IMR-90 (cell line): ENCODE data around the gene NUPR1.

Experiments used
- BHLHE40 ChIP-seq: fragments of 150-350 bp; IDR thresholded peaks from 2 replicates; pipeline ENCODE4 v1.6.1; 2016; ENCODE audit warnings: mild to moderate bottlenecking, low read depth, low read length
- CEBPB ChIP-seq: IDR thresholded peaks from 2 replicates; pipeline ENCODE4 v1.6.1; 2012; ENCODE audit warnings: low read depth, low read length, improper control_type of control experiment
- MAZ ChIP-seq: IDR thresholded peaks from 2 replicates; pipeline ENCODE4 v1.6.1; 2012; ENCODE audit warnings: low read depth, mild to moderate bottlenecking, low read length, improper control_type of control experiment, moderate library complexity, borderline replicate concordance
- MXI1 ChIP-seq: IDR thresholded peaks from 2 replicates; pipeline ENCODE4 v1.6.1; 2012; ENCODE audit warnings: low read depth, mild to moderate bottlenecking, low read length, moderate library complexity, borderline replicate concordance
- POLR2A ChIP-seq: IDR thresholded peaks from 2 replicates; pipeline ENCODE4 v1.6.1; 2012; ENCODE audit warnings: mild to moderate bottlenecking, low read depth, low read length
- RAD21 ChIP-seq: IDR thresholded peaks from 2 replicates; pipeline ENCODE4 v1.6.1; 2012; ENCODE audit warnings: low read length, improper control_type of control experiment
- RCOR1 ChIP-seq: IDR thresholded peaks from 2 replicates; pipeline ENCODE4 v1.6.1; 2012; ENCODE audit warnings: mild to moderate bottlenecking, low read length, improper control_type of control experiment; ENCODE audit not compliant: insufficient replicate concordance
- RFX5 ChIP-seq: IDR thresholded peaks from 2 replicates; pipeline ENCODE4 v1.8.0; 2012; ENCODE audit warnings: low read depth, mild to moderate bottlenecking, low read length, moderate library complexity
- TF ChIP-seq, protein P1 (sequence below): conservative IDR thresholded peaks from 2 replicates; pipeline ENCODE4 v1.5.1; 2012; ENCODE audit warnings: mild to moderate bottlenecking, low read depth, low read length, improper control_type of control experiment

DNA sequence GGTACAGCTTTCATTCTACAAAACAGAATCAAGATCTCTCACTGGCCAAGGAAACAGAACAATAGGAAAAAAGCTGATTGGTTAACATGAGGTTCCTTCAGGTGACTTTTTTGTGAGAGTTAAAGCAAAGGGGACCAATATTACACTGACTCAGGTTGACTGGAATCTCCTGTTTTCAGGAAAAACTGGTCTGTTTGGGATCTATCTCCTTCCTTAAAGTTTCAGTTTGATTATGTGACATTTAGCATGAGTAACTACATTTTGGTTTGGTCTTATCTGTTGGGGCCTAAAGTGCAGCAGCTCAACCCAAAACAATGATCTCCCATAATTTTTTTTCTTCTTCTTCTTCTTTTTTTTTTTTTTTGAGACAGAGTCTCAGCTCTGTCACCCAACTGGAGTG, 9.7 kb downstream of the NUPR1 start:
- TF ChIP-seq POLR2A (no peak), RCOR1 (no peak), BHLHE40 (no peak), MAZ (no peak), CEBPB (no peak), RAD21 (no peak), RFX5 (no peak), MXI1 (no peak)
- TF ChIP-seq, protein P1, sequence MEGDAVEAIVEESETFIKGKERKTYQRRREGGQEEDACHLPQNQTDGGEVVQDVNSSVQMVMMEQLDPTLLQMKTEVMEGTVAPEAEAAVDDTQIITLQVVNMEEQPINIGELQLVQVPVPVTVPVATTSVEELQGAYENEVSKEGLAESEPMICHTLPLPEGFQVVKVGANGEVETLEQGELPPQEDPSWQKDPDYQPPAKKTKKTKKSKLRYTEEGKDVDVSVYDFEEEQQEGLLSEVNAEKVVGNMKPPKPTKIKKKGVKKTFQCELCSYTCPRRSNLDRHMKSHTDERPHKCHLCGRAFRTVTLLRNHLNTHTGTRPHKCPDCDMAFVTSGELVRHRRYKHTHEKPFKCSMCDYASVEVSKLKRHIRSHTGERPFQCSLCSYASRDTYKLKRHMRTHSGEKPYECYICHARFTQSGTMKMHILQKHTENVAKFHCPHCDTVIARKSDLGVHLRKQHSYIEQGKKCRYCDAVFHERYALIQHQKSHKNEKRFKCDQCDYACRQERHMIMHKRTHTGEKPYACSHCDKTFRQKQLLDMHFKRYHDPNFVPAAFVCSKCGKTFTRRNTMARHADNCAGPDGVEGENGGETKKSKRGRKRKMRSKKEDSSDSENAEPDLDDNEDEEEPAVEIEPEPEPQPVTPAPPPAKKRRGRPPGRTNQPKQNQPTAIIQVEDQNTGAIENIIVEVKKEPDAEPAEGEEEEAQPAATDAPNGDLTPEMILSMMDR, result no peak
